Measurements from ENCODE around the gene MTR. TPM values are rescaled to one million over a fixed set of nuclear protein-coding genes. Genes with fewer than 3 reads are reported as not detected.

Gene MTR
- total RNA-seq, 1 donor from 2014 or later = 49.0 TPM

GRCh38 chr1:236767276-236767675, 27.8 kb upstream of the MTR start:
- intact Hi-C loops (cut with DNase I) = no loop called here
- ATAC-seq (no peak), DNase-seq (ENCODE audit: missing footprints) (no peak)

- peak; percentile 18 for ATAC-seq
- intact Hi-C loops (cut with DNase I) = no loop called here
- no peak for DNase-seq (ENCODE audit: missing footprints)
Measured at GRCh38 chr1:236768601-236769000, 26.5 kb upstream of the MTR start.

- ATAC-seq = no peak
- intact Hi-C loops (cut with DNase I) = loop anchor here (5.0 to 10.0 kb wide), 2 partner anchors 167 to 659 kb away; no protein-coding TSS in a partner anchor
Measured at GRCh38 chr1:236773919-236774318, 21.2 kb upstream of the MTR start.

GRCh38 chr1:236774926-236775325, 20.2 kb upstream of the MTR start:
- ATAC-seq (peak; percentile 60), DNase-seq (ENCODE audit: missing footprints) (no peak)
- intact Hi-C loops (cut with DNase I) = loop anchor here (5.0 to 10.0 kb wide), 2 partner anchors 168 to 660 kb away; no protein-coding TSS in a partner anchor

More at GRCh38 chr1:236773919-236774318, 21.2 kb upstream of the MTR start:
- no peak for DNase-seq (ENCODE audit: missing footprints)

- ATAC-seq (no peak), DNase-seq (ENCODE audit: missing footprints) (no peak)
- intact Hi-C loops (cut with DNase I) = loop anchor here (10.0 kb wide), 1 partner anchor 665 kb away; no protein-coding TSS in a partner anchor
Measured at GRCh38 chr1:236779312-236779711, 15.8 kb upstream of the MTR start.

GRCh38 chr1:236785477-236785876, 9.6 kb upstream of the MTR start:
- no peak for ATAC-seq
- intact Hi-C loops (cut with DNase I) = no loop called here

GRCh38 chr1:236786453-236786852, 8.6 kb upstream of the MTR start:
- intact Hi-C loops (cut with DNase I) = no loop called here
- DNase-seq (ENCODE audit: missing footprints) = no peak
- no peak for ATAC-seq

More at GRCh38 chr1:236785477-236785876, 9.6 kb upstream of the MTR start:
- no peak for DNase-seq (ENCODE audit: missing footprints)

- intact Hi-C loops (cut with DNase I) = loop anchor here (5.0 to 10.0 kb wide), 3 partner anchors 73 to 250 kb away; partner anchors contain the start of gene RYR2
- DNase-seq (ENCODE audit: missing footprints) = no peak
- ATAC-seq = no peak
Measured at GRCh38 chr1:236794585-236795034, 482 bp upstream of the MTR start.

GRCh38 chr1:236795757-236796667, 920 bp downstream of the MTR start:
- DNase-seq (ENCODE audit: missing footprints) = no peak
- ATAC-seq = peak; percentile 40
- intact Hi-C loops (cut with DNase I) = loop anchor here (5.0 to 10.0 kb wide), 3 partner anchors 71 to 249 kb away; partner anchors contain the start of gene RYR2

GRCh38 chr1:236799001-236799400, 3.9 kb downstream of the MTR start:
- ATAC-seq (no peak), DNase-seq (ENCODE audit: missing footprints) (no peak)
- intact Hi-C loops (cut with DNase I) = loop anchor here (5.0 to 10.0 kb wide), 3 partner anchors 68 to 246 kb away; partner anchors contain the start of gene RYR2

GRCh38 chr1:236800002-236800620, 5.0 kb downstream of the MTR start:
- intact Hi-C loops (cut with DNase I) = no loop called here
- ATAC-seq (no peak), DNase-seq (ENCODE audit: missing footprints) (no peak)

GRCh38 chr1:236800623-236801022, 5.5 kb downstream of the MTR start:
- no peak for DNase-seq (ENCODE audit: missing footprints)
- intact Hi-C loops (cut with DNase I) = no loop called here
- ATAC-seq = no peak

GRCh38 chr1:236802264-236802663, 7.2 kb downstream of the MTR start:
- DNase-seq (ENCODE audit: missing footprints) (no peak), ATAC-seq (no peak)
- intact Hi-C loops (cut with DNase I) = no loop called here

GRCh38 chr1:236806634-236807033, 11.5 kb downstream of the MTR start:
- DNase-seq (ENCODE audit: missing footprints) (no peak), ATAC-seq (no peak)
- intact Hi-C loops (cut with DNase I) = no loop called here

GRCh38 chr1:236808005-236808404, 12.9 kb downstream of the MTR start:
- no peak for DNase-seq (ENCODE audit: missing footprints)
- intact Hi-C loops (cut with DNase I) = no loop called here
- no peak for ATAC-seq

GRCh38 chr1:236808564-236809130, 13.6 kb downstream of the MTR start:
- ATAC-seq (no peak), DNase-seq (ENCODE audit: missing footprints) (no peak)

GRCh38 chr1:236809148-236809547, 14.1 kb downstream of the MTR start:
- DNase-seq (ENCODE audit: missing footprints) (no peak), ATAC-seq (no peak)
- intact Hi-C loops (cut with DNase I) = no loop called here

More at GRCh38 chr1:236808564-236809130, 13.6 kb downstream of the MTR start:
- intact Hi-C loops (cut with DNase I) = no loop called here

GRCh38 chr1:236810018-236810417, 14.9 kb downstream of the MTR start:
- no peak for DNase-seq (ENCODE audit: missing footprints)
- intact Hi-C loops (cut with DNase I) = no loop called here
- ATAC-seq = no peak

GRCh38 chr1:236812334-236813030, 17.4 kb downstream of the MTR start:
- ATAC-seq = no peak
- intact Hi-C loops (cut with DNase I) = no loop called here

More at GRCh38 chr1:236812334-236813030, 17.4 kb downstream of the MTR start:
- DNase-seq (ENCODE audit: missing footprints) = no peak

Measured in Right ventricle myocardium inferior (tissue), 1 donor.